WTC11 (cell line): ENCODE measurements around the gene DSG3.

ENCODE experiments used
- ESRRA ChIP-seq: sonication (generic); formaldehyde crosslinking; IDR thresholded peaks from 2 replicates; pipeline ENCODE4 v1.8.1; 2022; ENCODE audit warnings: mild to moderate bottlenecking, missing genetic modification reagents, borderline replicate concordance
- NFYB ChIP-seq: sonication (generic); formaldehyde crosslinking; conservative IDR thresholded peaks from 2 replicates; pipeline ENCODE4 v1.8.0; 2022; ENCODE audit warnings: low read depth, missing genetic modification reagents
- RELA ChIP-seq: sonication (generic); formaldehyde crosslinking; IDR thresholded peaks from 2 replicates; pipeline ENCODE4 v1.8.1; 2022; ENCODE audit warnings: missing genetic modification reagents, mild to moderate bottlenecking, borderline replicate concordance
- ZNF416 ChIP-seq: fragments of 250-450 bp; sonication (Bioruptor Pico); IDR thresholded peaks from 2 replicates; pipeline ENCODE4 v1.9.0; 2021; ENCODE audit warnings: mild to moderate bottlenecking, inconsistent platforms
- TF ChIP-seq, protein P1 (sequence below): fragments of 200-600 bp; IDR thresholded peaks from 2 replicates; pipeline ENCODE4 v1.8.0; 2022; ENCODE audit warnings: antibody characterized with exemption
- TF ChIP-seq, protein P2 (sequence below): sonication (generic); formaldehyde crosslinking; IDR thresholded peaks from 2 replicates; pipeline ENCODE4 v1.8.0; 2022; ENCODE audit warnings: mild to moderate bottlenecking, missing genetic modification reagents
- TF ChIP-seq, protein P3 (sequence below): sonication (generic); formaldehyde crosslinking; IDR thresholded peaks from 2 replicates; pipeline ENCODE4 v1.8.1; 2023; ENCODE audit warnings: mild to moderate bottlenecking, missing genetic modification reagents, moderate library complexity
- TF ChIP-seq, protein P4 (sequence below): sonication (generic); formaldehyde crosslinking; IDR thresholded peaks from 2 replicates; pipeline ENCODE4 v1.8.1; 2023; ENCODE audit warnings: mild to moderate bottlenecking, missing genetic modification reagents, moderate library complexity

DNA sequence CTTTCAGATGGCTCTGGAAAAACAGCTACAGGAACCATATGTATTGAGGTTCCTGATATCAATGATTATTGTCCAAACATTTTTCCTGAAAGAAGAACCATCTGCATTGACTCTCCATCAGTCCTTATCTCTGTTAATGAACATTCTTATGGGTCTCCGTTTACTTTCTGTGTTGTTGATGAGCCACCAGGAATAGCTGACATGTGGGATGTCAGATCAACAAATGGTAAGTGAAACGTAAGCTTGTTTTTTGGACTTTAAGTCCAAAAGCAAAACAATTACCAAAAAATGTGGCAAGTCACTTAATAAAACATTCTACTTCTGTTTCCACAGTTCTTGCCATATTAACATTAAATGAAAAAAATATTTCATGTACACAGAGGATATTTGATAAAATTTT is 44.1 kb upstream of the DSG3 start:
- TF ChIP-seq, protein P1, sequence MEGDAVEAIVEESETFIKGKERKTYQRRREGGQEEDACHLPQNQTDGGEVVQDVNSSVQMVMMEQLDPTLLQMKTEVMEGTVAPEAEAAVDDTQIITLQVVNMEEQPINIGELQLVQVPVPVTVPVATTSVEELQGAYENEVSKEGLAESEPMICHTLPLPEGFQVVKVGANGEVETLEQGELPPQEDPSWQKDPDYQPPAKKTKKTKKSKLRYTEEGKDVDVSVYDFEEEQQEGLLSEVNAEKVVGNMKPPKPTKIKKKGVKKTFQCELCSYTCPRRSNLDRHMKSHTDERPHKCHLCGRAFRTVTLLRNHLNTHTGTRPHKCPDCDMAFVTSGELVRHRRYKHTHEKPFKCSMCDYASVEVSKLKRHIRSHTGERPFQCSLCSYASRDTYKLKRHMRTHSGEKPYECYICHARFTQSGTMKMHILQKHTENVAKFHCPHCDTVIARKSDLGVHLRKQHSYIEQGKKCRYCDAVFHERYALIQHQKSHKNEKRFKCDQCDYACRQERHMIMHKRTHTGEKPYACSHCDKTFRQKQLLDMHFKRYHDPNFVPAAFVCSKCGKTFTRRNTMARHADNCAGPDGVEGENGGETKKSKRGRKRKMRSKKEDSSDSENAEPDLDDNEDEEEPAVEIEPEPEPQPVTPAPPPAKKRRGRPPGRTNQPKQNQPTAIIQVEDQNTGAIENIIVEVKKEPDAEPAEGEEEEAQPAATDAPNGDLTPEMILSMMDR = no peak
- TF ChIP-seq, protein P2, sequence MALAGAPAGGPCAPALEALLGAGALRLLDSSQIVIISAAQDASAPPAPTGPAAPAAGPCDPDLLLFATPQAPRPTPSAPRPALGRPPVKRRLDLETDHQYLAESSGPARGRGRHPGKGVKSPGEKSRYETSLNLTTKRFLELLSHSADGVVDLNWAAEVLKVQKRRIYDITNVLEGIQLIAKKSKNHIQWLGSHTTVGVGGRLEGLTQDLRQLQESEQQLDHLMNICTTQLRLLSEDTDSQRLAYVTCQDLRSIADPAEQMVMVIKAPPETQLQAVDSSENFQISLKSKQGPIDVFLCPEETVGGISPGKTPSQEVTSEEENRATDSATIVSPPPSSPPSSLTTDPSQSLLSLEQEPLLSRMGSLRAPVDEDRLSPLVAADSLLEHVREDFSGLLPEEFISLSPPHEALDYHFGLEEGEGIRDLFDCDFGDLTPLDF (CRISPR knock-in tag) = no peak
- TF ChIP-seq ESRRA (CRISPR knock-in tag) (no peak), ZNF416 (no peak), RELA (CRISPR knock-in tag) (no peak), NFYB (CRISPR knock-in tag) (no peak)
- TF ChIP-seq, protein P3, sequence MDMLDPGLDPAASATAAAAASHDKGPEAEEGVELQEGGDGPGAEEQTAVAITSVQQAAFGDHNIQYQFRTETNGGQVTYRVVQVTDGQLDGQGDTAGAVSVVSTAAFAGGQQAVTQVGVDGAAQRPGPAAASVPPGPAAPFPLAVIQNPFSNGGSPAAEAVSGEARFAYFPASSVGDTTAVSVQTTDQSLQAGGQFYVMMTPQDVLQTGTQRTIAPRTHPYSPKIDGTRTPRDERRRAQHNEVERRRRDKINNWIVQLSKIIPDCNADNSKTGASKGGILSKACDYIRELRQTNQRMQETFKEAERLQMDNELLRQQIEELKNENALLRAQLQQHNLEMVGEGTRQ = no peak
- TF ChIP-seq, protein P4, sequence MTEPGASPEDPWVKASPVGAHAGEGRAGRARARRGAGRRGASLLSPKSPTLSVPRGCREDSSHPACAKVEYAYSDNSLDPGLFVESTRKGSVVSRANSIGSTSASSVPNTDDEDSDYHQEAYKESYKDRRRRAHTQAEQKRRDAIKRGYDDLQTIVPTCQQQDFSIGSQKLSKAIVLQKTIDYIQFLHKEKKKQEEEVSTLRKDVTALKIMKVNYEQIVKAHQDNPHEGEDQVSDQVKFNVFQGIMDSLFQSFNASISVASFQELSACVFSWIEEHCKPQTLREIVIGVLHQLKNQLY = no peak
